ENCODE measurements around the gene NUB1.

DNA sequence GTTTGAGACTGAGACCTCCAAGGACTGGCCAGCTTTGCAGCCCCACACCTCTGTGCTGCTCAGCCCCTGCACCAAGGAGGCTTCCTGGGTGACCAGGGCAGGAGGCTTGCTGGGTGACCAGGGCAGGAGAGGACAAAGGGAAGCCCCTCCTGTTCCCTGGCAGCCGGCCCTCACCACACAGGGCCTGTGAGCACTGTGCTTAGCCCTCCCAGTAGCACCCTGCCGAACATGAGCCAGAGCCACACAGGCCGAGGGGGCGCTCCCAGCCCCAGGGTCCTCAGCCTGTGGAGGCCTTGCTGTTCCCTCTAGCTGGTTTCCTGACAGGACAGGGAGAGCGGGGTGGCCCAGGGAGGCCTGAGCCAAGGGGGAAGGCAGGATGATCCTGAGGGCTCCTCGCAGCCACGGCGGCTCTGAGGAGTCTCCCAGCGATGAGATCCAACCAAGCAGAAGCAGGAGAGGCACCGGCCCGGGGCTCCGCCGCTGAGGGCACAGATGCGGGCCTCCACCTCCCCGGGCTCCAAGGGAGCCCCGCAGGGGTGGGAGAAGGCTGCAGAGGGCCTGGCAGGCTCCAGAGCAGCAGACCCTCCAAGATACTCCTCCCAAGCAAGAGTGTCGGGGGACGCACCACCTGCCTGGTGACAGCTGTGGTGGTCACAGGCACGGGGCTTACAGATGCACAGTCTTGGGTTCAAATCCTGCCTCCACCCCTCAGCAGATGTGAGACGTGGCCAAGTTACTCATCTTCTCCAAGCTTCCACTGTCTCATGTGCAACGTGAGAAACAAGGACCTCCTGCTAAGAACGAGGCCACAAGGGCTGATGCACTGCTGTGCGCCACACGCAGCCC lies 45.8 kb downstream of the NUB1 start:
- TF ChIP-seq GATA2 (IDR thresholded peaks at IDR 0.05; ENCODE audit: low read depth, low read length) (no peak), GATA3 (IDR thresholded peaks at IDR 0.05; ENCODE audit: low read depth, low read length) (no peak)
